Measurements from ENCODE around the gene KCNIP3.

Gene KCNIP3

DNA sequence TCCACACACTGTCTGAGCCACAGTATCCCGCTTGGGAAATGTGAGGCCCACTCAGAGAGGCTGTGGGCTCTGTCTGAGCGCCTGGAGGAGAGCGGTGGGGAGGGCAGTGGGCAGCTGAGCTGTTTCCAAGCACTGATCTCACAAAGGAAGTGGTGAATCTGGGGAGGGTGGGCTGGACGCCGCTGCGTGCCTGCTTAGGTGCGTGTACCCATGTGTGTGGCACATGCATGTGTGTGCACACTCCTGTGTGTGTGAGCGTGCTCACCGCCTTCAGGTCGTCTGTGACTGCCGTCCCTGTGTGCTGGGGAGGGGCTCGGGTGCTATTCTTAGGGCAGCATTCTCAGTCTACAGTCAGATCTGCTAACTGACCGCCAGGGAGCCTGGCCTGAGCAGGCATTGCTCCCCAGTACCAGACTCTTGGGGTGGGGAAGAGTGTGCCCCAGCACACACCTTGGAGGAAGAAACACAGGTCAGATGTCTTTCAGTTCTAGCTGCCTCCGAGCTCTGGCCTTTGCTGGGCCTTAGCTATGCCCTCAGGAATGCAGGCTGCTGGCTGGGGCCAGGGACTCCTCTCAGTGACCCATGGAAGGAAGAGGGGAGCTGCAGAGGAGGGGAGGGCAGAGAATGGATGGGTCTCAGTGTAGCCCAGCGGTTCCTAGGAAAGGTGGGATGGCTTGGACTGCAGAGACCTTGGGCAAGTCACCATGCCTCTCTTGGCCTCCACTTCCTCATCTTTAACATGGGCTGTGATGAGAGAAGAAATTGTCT lies 31.4 kb downstream of the KCNIP3 start:
- H3K27me3 ChIP-seq (ENCODE audit: control insufficient read depth, insufficient read depth, low read length): no peaks in the 10 kb centered on the region
- H3K9me3 ChIP-seq (ENCODE audit: control insufficient read depth, insufficient read depth, low read length): no peaks in the 10 kb centered on the region
- H3K4me1 ChIP-seq (ENCODE audit: control insufficient read depth, insufficient read depth, low read length): no peaks in the 10 kb centered on the region
- H3K9ac ChIP-seq (ENCODE audit: low read depth, low read length): no peak overlapping the region
- H3K36me3 ChIP-seq (ENCODE audit: control insufficient read depth, insufficient read depth, low read length): no peaks in the 10 kb centered on the region
- H3K4me3 ChIP-seq (ENCODE audit: low read depth, low read length): no peak overlapping the region

DNA sequence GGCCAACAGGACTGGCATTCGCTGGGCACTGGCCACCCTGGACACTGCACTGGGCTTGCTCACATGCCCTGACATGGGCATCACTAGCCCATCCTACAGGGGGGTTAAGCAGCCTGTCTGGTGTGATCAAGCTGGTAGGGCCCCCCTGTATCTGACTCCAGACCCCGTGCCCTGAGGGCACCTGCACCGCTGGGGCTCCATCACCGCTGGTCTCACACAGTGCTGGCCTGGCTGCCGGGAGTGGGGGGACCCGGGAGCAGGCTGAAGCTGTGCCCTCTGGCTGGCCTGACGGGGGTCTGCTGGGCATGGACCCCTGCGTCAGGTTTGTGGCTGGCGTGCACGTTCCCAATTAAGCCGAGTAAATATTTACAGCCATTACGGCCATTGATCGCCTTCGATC lies 32.3 kb downstream of the KCNIP3 start:
- Histone ChIP-seq H3K9me3 (ENCODE audit: control insufficient read depth, insufficient read depth, low read length) (no peaks in the 10 kb centered on the region), H3K4me1 (ENCODE audit: control insufficient read depth, insufficient read depth, low read length) (no peaks in the 10 kb centered on the region), H3K36me3 (ENCODE audit: control insufficient read depth, insufficient read depth, low read length) (no peaks in the 10 kb centered on the region), H3K27me3 (ENCODE audit: control insufficient read depth, insufficient read depth, low read length) (no peaks in the 10 kb centered on the region), H3K9ac (ENCODE audit: low read depth, low read length) (no peak overlapping the region), H3K4me3 (ENCODE audit: low read depth, low read length) (no peak overlapping the region)

DNA sequence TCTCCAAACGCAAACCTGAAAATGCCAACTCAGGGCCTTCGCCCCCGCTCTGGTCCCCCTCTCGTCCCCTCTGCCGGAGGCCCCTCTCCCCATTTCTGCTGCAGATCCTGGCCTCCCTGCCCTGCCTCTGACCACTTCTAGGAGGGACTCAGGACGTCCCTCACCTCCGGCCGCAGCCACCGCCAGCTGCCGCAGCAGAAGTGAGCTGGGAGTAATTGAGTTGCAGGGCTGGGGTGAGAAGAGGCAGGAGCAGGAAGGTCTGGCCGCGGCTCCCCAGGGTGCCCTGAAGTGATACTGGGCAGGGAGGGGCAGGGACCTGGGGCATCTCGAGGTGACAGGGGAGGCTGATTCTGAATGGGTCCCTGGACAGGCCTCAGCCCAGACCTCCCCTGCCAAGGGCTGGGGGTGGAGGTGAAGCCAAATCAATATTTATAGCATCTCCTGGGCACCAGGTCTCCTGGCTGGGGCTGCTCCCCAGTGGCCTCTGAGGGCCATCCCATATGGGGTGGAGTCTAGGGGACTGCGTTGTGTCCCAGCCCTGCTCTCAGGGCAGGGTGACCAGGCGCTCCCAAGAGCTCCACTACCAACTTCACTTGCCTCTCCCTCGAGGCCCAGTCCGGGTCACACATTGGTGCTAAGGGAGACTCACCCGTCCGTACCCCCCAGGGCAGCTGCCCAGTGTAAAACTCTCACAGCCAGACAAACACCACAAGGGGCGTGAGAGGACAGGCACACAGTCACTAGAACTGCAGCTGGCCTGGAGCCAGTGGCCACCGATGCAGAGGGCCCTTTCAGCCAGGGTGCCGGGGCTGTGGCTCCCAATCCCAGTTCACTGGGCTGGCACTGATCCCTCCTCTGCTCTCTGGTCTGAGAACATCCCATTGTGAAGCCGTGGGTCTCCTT lies 33.0 kb downstream of the KCNIP3 start:
- H3K36me3 ChIP-seq (ENCODE audit: control insufficient read depth, insufficient read depth, low read length): no peaks in the 10 kb centered on the region
- H3K9ac ChIP-seq (ENCODE audit: low read depth, low read length): no peak overlapping the region
- no peaks in the 10 kb centered on the region for H3K4me1 ChIP-seq (ENCODE audit: control insufficient read depth, insufficient read depth, low read length)
- H3K4me3 ChIP-seq (ENCODE audit: low read depth, low read length): no peak overlapping the region
- no peaks in the 10 kb centered on the region for H3K9me3 ChIP-seq (ENCODE audit: control insufficient read depth, insufficient read depth, low read length)
- H3K27me3 ChIP-seq (ENCODE audit: control insufficient read depth, insufficient read depth, low read length): no peaks in the 10 kb centered on the region

DNA sequence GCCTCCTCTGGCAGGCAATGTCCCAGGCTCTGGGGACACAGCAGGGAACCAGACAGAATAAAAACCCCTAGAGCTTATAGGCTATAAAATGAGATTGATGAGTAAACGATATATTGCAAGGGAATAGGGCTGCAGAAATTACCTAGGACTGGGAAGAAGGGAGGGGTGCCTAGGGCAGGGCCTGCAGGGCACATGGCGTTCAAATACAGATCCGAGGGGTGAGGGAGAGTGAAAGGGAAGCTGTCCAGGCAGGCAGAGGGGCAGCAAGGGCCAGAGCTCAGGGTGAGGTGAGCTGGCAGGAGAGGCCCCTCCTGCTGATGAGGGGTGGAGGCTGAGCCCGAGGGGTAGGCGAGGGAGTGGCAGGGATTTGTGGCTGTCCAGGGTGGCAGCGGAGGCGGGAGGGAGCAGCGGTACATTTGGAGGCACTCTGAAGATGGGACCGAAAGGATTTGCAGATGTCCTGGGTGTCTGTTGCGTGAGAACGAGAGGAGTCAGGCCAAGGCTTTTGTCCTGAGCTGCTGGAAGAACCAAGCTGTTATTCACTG lies 33.7 kb downstream of the KCNIP3 start:
- no peak overlapping the region for H3K9ac ChIP-seq (ENCODE audit: low read depth, low read length)
- H3K27me3 ChIP-seq (ENCODE audit: control insufficient read depth, insufficient read depth, low read length): no peaks in the 10 kb centered on the region
- no peak overlapping the region for H3K4me3 ChIP-seq (ENCODE audit: low read depth, low read length)
- H3K4me1 ChIP-seq (ENCODE audit: control insufficient read depth, insufficient read depth, low read length): no peaks in the 10 kb centered on the region
- H3K36me3 ChIP-seq (ENCODE audit: control insufficient read depth, insufficient read depth, low read length): no peaks in the 10 kb centered on the region
- no peaks in the 10 kb centered on the region for H3K9me3 ChIP-seq (ENCODE audit: control insufficient read depth, insufficient read depth, low read length)

DNA sequence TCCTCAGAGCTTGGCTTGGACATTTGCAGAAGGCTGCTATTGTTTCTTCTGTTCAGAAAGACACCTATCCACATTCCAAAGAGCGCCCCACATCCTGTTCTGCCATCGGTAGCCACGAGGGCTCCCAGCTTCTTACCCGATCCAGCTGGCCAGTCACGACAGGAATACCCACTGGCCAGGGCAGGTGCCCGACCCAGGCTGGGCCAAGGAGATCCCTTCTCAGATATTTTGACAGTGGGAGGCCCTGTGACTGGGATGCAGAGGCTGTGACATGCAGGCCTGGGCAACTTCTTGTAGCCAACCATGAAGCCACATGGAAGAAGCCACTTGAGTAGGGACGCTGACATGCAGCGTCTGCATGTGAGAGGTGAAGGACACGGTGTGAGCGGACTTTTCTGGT lies 34.5 kb downstream of the KCNIP3 start:
- Histone ChIP-seq H3K4me1 (ENCODE audit: control insufficient read depth, insufficient read depth, low read length) (no peaks in the 10 kb centered on the region), H3K4me3 (ENCODE audit: low read depth, low read length) (no peak overlapping the region), H3K36me3 (ENCODE audit: control insufficient read depth, insufficient read depth, low read length) (no peaks in the 10 kb centered on the region), H3K27me3 (ENCODE audit: control insufficient read depth, insufficient read depth, low read length) (no peaks in the 10 kb centered on the region), H3K9ac (ENCODE audit: low read depth, low read length) (no peak overlapping the region), H3K9me3 (ENCODE audit: control insufficient read depth, insufficient read depth, low read length) (no peaks in the 10 kb centered on the region)

DNA sequence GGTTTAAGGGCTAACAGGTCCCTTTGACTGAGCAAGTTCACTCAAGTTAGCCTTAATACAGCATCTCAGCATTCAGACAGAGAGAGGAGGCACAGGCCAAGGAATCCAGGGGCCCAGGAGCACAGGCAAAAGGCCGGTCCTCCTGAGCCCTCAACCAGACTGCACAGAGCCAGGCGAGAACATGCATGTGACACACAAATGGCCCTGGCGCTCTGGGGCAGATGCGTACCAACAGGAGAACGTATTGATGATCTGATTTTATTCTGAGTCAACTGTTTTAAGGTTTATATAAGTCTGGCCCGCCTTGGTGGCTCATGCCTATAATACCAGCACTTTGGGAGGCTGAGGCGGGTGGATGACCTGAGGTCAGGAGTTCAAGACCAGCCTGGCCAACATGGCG lies 34.9 kb downstream of the KCNIP3 start:
- H3K9ac ChIP-seq (ENCODE audit: low read depth, low read length): no peak overlapping the region
- no peak overlapping the region for H3K4me3 ChIP-seq (ENCODE audit: low read depth, low read length)
- H3K9me3 ChIP-seq (ENCODE audit: control insufficient read depth, insufficient read depth, low read length): no peaks in the 10 kb centered on the region
- H3K4me1 ChIP-seq (ENCODE audit: control insufficient read depth, insufficient read depth, low read length): no peaks in the 10 kb centered on the region
- no peaks in the 10 kb centered on the region for H3K27me3 ChIP-seq (ENCODE audit: control insufficient read depth, insufficient read depth, low read length)
- H3K36me3 ChIP-seq (ENCODE audit: control insufficient read depth, insufficient read depth, low read length): no peaks in the 10 kb centered on the region

DNA sequence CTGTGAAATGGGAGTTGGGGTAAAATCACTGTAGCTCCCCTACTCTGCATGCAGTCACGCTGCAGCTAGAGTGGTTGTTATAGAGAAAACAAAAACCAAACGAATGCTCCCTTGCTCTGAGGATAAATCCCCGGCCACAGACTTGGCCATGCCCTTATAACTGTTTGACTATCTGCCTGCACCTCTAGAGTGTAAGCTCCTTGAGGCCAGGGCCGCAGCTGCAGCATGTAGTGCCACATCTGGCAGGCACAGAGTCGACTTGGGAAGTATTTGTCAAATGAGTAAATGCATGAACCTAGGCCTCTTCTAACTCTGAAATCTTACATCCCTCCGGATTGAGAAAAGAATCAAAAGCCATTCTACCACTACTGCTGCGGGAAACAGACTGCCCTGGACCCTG lies 35.9 kb downstream of the KCNIP3 start:
- no peak overlapping the region for H3K9ac ChIP-seq (ENCODE audit: low read depth, low read length)
- H3K36me3 ChIP-seq (ENCODE audit: control insufficient read depth, insufficient read depth, low read length): no peaks in the 10 kb centered on the region
- H3K4me3 ChIP-seq (ENCODE audit: low read depth, low read length): no peak overlapping the region
- no peaks in the 10 kb centered on the region for H3K9me3 ChIP-seq (ENCODE audit: control insufficient read depth, insufficient read depth, low read length)
- H3K4me1 ChIP-seq (ENCODE audit: control insufficient read depth, insufficient read depth, low read length): no peaks in the 10 kb centered on the region
- no peaks in the 10 kb centered on the region for H3K27me3 ChIP-seq (ENCODE audit: control insufficient read depth, insufficient read depth, low read length)

DNA sequence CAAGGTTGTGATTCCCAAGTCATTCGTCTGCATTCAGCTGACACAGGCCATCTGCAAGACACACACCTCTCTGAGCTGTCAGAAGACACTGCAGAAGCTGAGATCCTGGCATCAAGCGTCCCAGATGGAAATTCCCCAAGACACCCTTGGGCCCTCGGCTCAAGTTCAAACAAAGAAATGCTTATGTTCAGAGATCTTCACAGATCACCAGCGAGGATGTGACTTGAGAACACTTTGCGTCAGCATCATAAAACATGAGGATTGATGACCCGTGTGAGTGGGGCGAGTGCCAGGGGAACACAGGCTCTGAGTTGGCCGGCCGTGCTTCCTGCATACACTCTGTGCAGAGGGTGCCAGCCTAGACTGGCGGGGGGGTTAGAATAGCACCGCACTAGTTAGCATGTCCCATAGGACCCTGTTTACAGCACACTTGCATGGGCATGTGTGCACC lies 36.8 kb downstream of the KCNIP3 start:
- Histone ChIP-seq H3K4me1 (ENCODE audit: control insufficient read depth, insufficient read depth, low read length) (no peaks in the 10 kb centered on the region), H3K9me3 (ENCODE audit: control insufficient read depth, insufficient read depth, low read length) (no peaks in the 10 kb centered on the region), H3K9ac (ENCODE audit: low read depth, low read length) (no peak overlapping the region), H3K4me3 (ENCODE audit: low read depth, low read length) (no peak overlapping the region), H3K36me3 (ENCODE audit: control insufficient read depth, insufficient read depth, low read length) (no peaks in the 10 kb centered on the region), H3K27me3 (ENCODE audit: control insufficient read depth, insufficient read depth, low read length) (no peaks in the 10 kb centered on the region)

DNA sequence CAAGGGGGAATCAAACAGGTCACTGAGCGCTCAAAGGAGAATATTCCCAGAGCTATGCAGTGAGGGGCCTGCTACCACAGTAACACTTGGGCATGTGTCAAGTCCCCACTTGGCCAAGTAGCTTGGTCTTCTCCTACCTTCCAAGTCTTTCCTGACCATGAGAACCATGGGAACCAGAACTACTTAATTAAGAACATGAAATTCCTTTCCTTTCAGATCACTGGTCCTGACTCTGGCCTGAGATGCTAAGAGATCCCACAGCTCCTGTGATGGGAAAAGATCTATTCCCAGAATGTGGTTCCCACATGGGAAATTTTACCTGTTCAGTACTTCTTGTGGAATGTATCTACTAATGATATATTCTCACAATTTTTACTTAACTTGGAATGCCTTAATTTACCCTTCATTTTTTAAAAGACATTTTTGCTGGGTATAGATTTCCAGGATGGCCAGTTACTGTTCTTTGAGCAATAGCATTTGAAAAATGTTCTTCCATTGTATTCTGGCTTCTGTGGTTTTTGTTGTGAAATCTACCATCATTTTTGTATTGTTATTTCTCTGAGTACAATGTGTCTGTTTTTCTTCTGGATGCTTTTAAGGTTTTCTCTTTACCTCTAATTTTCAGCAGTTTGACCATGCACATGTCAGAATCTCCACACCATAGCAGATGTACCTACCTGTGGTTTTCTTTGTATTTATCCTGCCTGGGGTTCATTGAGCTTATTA lies 37.9 kb downstream of the KCNIP3 start:
- Histone ChIP-seq H3K9me3 (ENCODE audit: control insufficient read depth, insufficient read depth, low read length) (no peaks in the 10 kb centered on the region), H3K9ac (ENCODE audit: low read depth, low read length) (no peak overlapping the region), H3K4me1 (ENCODE audit: control insufficient read depth, insufficient read depth, low read length) (no peaks in the 10 kb centered on the region), H3K4me3 (ENCODE audit: low read depth, low read length) (no peak overlapping the region), H3K27me3 (ENCODE audit: control insufficient read depth, insufficient read depth, low read length) (no peaks in the 10 kb centered on the region), H3K36me3 (ENCODE audit: control insufficient read depth, insufficient read depth, low read length) (no peaks in the 10 kb centered on the region)

DNA sequence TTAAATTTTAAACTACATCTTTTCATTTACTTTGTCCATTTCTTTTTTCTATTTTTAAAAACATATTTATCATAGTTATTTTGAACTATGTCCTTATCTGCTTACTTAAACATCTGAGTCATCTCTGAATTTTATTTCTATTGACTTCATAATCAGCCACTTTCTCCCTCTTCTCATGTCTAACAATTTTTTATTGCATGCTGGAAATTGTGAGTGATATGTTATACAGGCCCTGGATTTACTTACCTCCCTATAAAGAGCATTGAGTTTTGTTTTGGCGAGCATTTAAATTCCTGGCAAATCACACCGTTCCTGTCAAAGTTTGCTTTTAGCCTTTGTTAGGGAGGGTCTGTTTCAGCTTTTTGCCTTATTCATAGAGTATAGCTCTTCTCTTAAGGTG lies 39.3 kb downstream of the KCNIP3 start:
- H3K27me3 ChIP-seq (ENCODE audit: control insufficient read depth, insufficient read depth, low read length): peaks cover 8% of the 10 kb centered on the region
- no peaks in the 10 kb centered on the region for H3K4me1 ChIP-seq (ENCODE audit: control insufficient read depth, insufficient read depth, low read length)
- H3K9ac ChIP-seq (ENCODE audit: low read depth, low read length): no peak overlapping the region
- H3K36me3 ChIP-seq (ENCODE audit: control insufficient read depth, insufficient read depth, low read length): no peaks in the 10 kb centered on the region
- no peaks in the 10 kb centered on the region for H3K9me3 ChIP-seq (ENCODE audit: control insufficient read depth, insufficient read depth, low read length)
- H3K4me3 ChIP-seq (ENCODE audit: low read depth, low read length): no peak overlapping the region

DNA sequence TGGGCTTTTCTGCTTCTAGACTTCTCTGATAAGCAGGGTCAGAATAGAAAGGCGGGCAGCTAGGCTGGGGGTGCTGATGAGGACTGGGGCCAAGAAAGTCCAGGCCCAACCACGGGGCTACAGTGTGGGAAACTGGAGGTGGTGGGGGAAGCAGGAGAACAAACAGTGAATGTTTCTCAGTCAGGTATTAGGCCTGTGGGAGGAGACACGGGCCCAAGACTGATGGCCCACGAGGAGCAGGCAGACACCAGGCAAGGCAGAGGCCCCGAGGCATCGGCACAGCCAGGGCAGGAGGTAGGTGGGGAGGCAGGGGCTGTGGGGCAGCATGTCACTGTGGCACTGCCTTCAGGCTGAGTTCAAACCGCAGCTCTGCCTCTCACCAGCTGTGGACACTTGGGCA lies 40.7 kb downstream of the KCNIP3 start:
- no peak overlapping the region for H3K9ac ChIP-seq (ENCODE audit: low read depth, low read length)
- no peaks in the 10 kb centered on the region for H3K9me3 ChIP-seq (ENCODE audit: control insufficient read depth, insufficient read depth, low read length)
- no peaks in the 10 kb centered on the region for H3K36me3 ChIP-seq (ENCODE audit: control insufficient read depth, insufficient read depth, low read length)
- H3K4me3 ChIP-seq (ENCODE audit: low read depth, low read length): no peak overlapping the region
- H3K4me1 ChIP-seq (ENCODE audit: control insufficient read depth, insufficient read depth, low read length): no peaks in the 10 kb centered on the region
- H3K27me3 ChIP-seq (ENCODE audit: control insufficient read depth, insufficient read depth, low read length): peaks cover 10% of the 10 kb centered on the region

All from iPS-15b (cell line).